Stimulated activated CD4-positive, alpha-beta T cell treated with anti-CD3 and anti-CD28 coated beads, Interleukin-1b, Interleukin-23, amount 100 ng/mL, for 4 hours (primary cell): Measurements from ENCODE around the gene SLC34A1.

ENCODE experiments used
- DNase-seq, 2 donors: peaks; one replicate each; pipeline ENCODE4 v3.0.0-alpha.2; 2020; ENCODE audit warnings: low read depth in 2 of 2

SLC34A1 gene

GRCh38 chr5:177446200-177447065, 62.2 kb downstream of the SLC34A1 start, which contains the start of gene PRR7:
PRR7 (plus strand) TSS chr5:177446814; CDS start chr5:177455068, 8,254 bp downstream.
- DNase-seq = peak; percentile 61 to 72

- peak; percentile 47 to 52 for DNase-seq
These were observed 62.9 kb downstream of the SLC34A1 start for GRCh38 chr5:177447066-177447610.

GRCh38 chr5:177447611-177448243, 63.5 kb downstream of the SLC34A1 start:
- no peak for DNase-seq
